HL-60/S4 (cell line): Measurements from ENCODE around the gene SLC25A26.

Source experiments
- in situ Hi-C: fragments of 300-500 bp; cut with MboI; formaldehyde crosslinking; loops from 2 replicates; pipeline ENCODE4 v1.14.3; 2022; ENCODE audit warnings: low sequenced_read_pairs

The SLC25A26 gene

GRCh38 chr3:66392966-66393332 lies 172.1 kb downstream of the SLC25A26 start:
- in situ Hi-C loops, result no loop called here

- in situ Hi-C loops, result no loop called here
These were observed 172.7 kb downstream of the SLC25A26 start for GRCh38 chr3:66393333-66394005.

GRCh38 chr3:66394019-66394752 lies 173.4 kb downstream of the SLC25A26 start:
- in situ Hi-C loops, result no loop called here

- in situ Hi-C loops, result no loop called here
These were observed 174.0 kb downstream of the SLC25A26 start for GRCh38 chr3:66394753-66395249.

DNA sequence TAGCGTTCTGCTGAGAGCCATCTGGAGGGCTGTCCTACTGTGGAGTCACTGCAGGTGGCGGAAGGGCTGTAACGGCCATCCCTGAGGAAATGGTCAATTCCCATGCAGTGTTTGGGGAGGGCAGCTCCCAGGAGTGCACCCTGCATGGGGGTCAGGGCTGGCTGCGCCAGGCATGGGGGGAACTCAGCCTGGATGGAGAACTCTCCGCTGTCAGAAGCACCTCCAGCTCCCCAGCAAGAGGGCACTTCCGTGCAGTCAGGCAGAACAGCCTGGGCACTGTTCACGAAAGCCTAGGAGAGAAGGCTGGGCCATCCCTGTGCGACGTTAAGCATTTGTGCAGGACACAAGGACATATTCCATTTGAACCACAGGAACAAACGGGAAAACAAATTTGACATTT lies 174.8 kb downstream of the SLC25A26 start:
- in situ Hi-C loops, result no loop called here

- in situ Hi-C loops, result no loop called here
These were observed 175.5 kb downstream of the SLC25A26 start for GRCh38 chr3:66396161-66396760.

DNA sequence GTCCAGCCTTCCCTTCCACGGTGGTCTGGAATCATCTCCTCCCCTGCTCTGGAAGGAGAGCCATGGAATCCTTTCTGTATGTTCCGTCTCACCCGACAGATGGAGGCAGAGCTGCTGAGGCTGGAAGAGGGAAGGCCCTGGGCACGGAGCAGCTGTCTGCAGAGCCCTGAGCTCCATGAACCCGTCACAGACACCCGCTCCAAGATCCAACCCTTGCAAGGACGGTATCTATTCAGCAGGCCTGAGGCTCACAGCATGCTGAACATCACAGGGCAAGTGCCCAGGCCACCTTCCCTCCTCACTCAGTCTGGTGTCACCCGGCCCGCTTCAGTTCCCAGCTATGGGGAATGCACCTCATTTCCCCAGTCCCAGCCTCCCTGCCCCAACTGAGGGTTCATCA lies 176.1 kb downstream of the SLC25A26 start:
- in situ Hi-C loops, result no loop called here

GRCh38 chr3:66397745-66398144 lies 176.9 kb downstream of the SLC25A26 start:
- in situ Hi-C loops, result no loop called here

DNA sequence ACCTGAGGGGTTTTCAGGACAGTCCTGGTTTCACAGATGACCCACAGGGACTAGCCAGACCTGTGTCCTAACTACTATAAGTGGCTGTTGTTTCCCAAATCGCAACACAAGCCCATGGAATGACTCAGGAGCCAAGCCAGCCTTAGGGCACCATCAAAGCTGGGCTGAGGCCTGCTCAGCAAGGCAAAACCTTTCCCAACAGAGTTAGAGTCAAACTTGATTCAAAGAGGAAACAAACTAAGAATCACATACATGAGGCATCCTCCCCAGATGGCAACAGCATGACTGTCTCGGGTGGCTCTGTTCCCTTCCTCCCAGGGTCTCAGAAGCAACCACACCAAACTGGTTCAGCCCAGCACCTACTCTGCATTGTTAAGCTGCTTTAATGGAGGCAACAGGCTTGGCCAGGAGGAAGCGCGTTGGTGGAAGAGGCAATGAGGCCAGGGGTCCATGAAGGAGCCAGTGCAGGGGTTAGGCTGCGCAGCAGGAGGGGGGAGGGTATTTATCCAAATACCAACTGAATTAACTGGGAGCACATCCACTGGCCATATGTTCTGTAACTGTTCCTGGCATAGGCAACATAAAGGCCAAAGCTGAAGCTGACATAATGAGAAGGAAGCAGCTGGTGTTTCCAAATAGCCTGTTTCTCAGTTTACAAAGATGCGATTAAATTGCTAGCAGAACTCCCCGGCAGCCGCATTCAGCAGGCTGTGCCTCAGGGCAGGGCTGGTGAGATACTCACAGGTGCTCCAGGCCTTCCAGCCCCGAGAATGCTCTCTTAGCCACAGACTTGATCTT lies 177.6 kb downstream of the SLC25A26 start:
- in situ Hi-C loops, result no loop called here

- in situ Hi-C loops, result no loop called here
These were observed 178.9 kb downstream of the SLC25A26 start for GRCh38 chr3:66399529-66400232.

- in situ Hi-C loops, result no loop called here
These were observed 179.8 kb downstream of the SLC25A26 start for GRCh38 chr3:66400411-66401156.

- in situ Hi-C loops, result no loop called here
These were observed 180.4 kb downstream of the SLC25A26 start for GRCh38 chr3:66401157-66401550.

GRCh38 chr3:66401675-66402491 lies 181.1 kb downstream of the SLC25A26 start:
- in situ Hi-C loops, result no loop called here

GRCh38 chr3:66402596-66403290 lies 181.9 kb downstream of the SLC25A26 start:
- in situ Hi-C loops, result no loop called here

GRCh38 chr3:66403323-66403990 lies 182.7 kb downstream of the SLC25A26 start:
- in situ Hi-C loops, result no loop called here

- in situ Hi-C loops, result no loop called here
These were observed 183.4 kb downstream of the SLC25A26 start for GRCh38 chr3:66404197-66404596.

GRCh38 chr3:66404903-66405700 lies 184.3 kb downstream of the SLC25A26 start:
- in situ Hi-C loops, result no loop called here
